Body of pancreas (tissue), 4 donors: Measurements from ENCODE around the gene LMO1. TPM values are rescaled to one million over a fixed set of nuclear protein-coding genes. Genes with fewer than 3 reads are reported as not detected.

Source experiments
- ATAC-seq: fragments of 150-250 bp; one replicate; pipeline ENCODE4 v1.9.1; 2016
- DNase-seq, 4 donors: peaks; one replicate each; pipeline ENCODE4 v3.0.0-alpha.2; 2019
- H3K27ac ChIP-seq, 4 donors: fragments of 200-600 bp; sonication (generic); 1 replicate in 3 of 4; 2 replicates in 1 of 4; pipeline versions ENCODE4 v1.5.1 to v1.6.1; 2016 to 2019; ENCODE audit warnings: mild to moderate bottlenecking in 1 of 4, mixed read lengths in 1 of 4, moderate library complexity in 1 of 4
- H3K27me3 ChIP-seq, 2 donors: fragments of 200-600 bp; sonication (generic); one replicate each; pipeline ENCODE4 v1.6.0; 2016; ENCODE audit warnings: mild to moderate bottlenecking in 1 of 2
- H3K36me3 ChIP-seq, 2 donors: fragments of 200-600 bp; sonication (generic); replicated peaks in 1 of 2; 2 replicates each; pipeline ENCODE4 v1.5.1; 2016; ENCODE audit warnings: low read depth in 2 of 2; ENCODE audit not compliant: insufficient read depth in 1 of 2
- H3K4me1 ChIP-seq: fragments of 200-600 bp; sonication (generic); one replicate; pipeline ENCODE4 v1.6.0; 2016
- H3K4me3 ChIP-seq, 2 donors: fragments of 200-600 bp; sonication (generic); 1 replicate in 1 of 2; 2 replicates in 1 of 2; pipeline ENCODE4 v1.5.1; 2016 to 2019
- H3K9me3 ChIP-seq, 3 donors: fragments of 200-600 bp; sonication (generic); 1 replicate in 2 of 3; 2 replicates in 1 of 3; pipeline ENCODE4 v1.5.1; 2016
- CTCF ChIP-seq, 7 experiments: fragments of 450-650 bp in 4 of 7; fragments of 200-600 bp in 3 of 7; sonication (generic) in 3 of 7; IDR thresholded peaks; one replicate each; pipeline ENCODE4 v1.5.1; 2016 to 2019; ENCODE audit warnings: antibody characterized with exemption in 7 of 7
- POLR2A ChIP-seq, 3 donors: fragments of 450-650 bp; IDR thresholded peaks; one replicate each; pipeline ENCODE4 v1.6.1; 2016; ENCODE audit warnings: antibody characterized with exemption in 3 of 3, mild to moderate bottlenecking in 2 of 3
- WGBS, 2 donors: methylation state at CpG; one replicate each; pipeline ENCODE4 v1.1.5; 2017; 5-methylcytosine and 5-hydroxymethylcytosine counted together
- intact Hi-C: fragments of 100-400 bp; cut with DNase I; formaldehyde crosslinking; loops from one replicate; pipeline ENCODE4 v1.15.1; 2023
- total RNA-seq, 2 donors: library from RNA; depleted of rRNA; stranded (reverse); fragments of >200 nt; gene quantifications; one replicate each; pipeline ENCODE4 v1.1.0, GENCODE V29; 2016

LMO1 gene
- total RNA-seq, 2 donors from 2014 or later, result 0.78 to 1.6 TPM

- DNase-seq, result peak in 1 of 4 donors; percentile 9
Observed at GRCh38 chr11:8290081-8290810, 26.6 kb upstream of the LMO1 start.

GRCh38 chr11:8289492-8289918, 25.8 kb upstream of the LMO1 start:
- Histone ChIP-seq H3K9me3 (no peaks in the 10 kb centered on the region), H3K27ac (no peak overlapping the region), H3K36me3 (no peaks in the 10 kb centered on the region), H3K4me1 (no peaks in the 10 kb centered on the region), H3K4me3 (no peak overlapping the region), H3K27me3 (no peaks in the 10 kb centered on the region)
- TF ChIP-seq POLR2A (IDR thresholded peaks at IDR 0.05) (no peak), CTCF (IDR thresholded peaks at IDR 0.05) (no peak)
- ATAC-seq (no peak), DNase-seq (peak in 1 of 4 donors; percentile 5)
- WGBS, 2 donors, result 75 to 81% methylated on average over 3 of the region's 3 CpGs
- intact Hi-C loops, result no loop called here

More at GRCh38 chr11:8290081-8290810, 26.6 kb upstream of the LMO1 start:
- no peak overlapping the region for H3K4me3 ChIP-seq
- ATAC-seq, result no peak
- TF ChIP-seq CTCF (IDR thresholded peaks at IDR 0.05) (no peak), POLR2A (IDR thresholded peaks at IDR 0.05) (no peak)
- no peak overlapping the region for H3K27ac ChIP-seq
- H3K36me3 ChIP-seq, result no peaks in the 10 kb centered on the region
- H3K4me1 ChIP-seq, result no peaks in the 10 kb centered on the region
- intact Hi-C loops, result no loop called here
- no peaks in the 10 kb centered on the region for H3K9me3 ChIP-seq
- no peaks in the 10 kb centered on the region for H3K27me3 ChIP-seq
- 92 to 95% methylated on average over 8 of the region's 8 CpGs for WGBS, 2 donors

- H3K4me3 ChIP-seq, result no peak overlapping the region
- intact Hi-C loops, result no loop called here
- H3K27ac ChIP-seq, result no peak overlapping the region
- H3K36me3 ChIP-seq, result no peaks in the 10 kb centered on the region
- ATAC-seq, result no peak
- H3K9me3 ChIP-seq, result no peaks in the 10 kb centered on the region
- peaks cover 2% of the 10 kb centered on the region for H3K4me1 ChIP-seq
- 88 to 94% methylated on average over 12 to 13 of the region's 13 CpGs for WGBS, 2 donors
- no peaks in the 10 kb centered on the region for H3K27me3 ChIP-seq
- DNase-seq, result peak in 1 of 4 donors; percentile 5
- TF ChIP-seq CTCF (IDR thresholded peaks at IDR 0.05) (no peak), POLR2A (IDR thresholded peaks at IDR 0.05) (no peak)
Observed at GRCh38 chr11:8288824-8289491, 25.3 kb upstream of the LMO1 start.

- TF ChIP-seq CTCF (IDR thresholded peaks at IDR 0.05) (no peak), POLR2A (IDR thresholded peaks at IDR 0.05) (no peak)
- Histone ChIP-seq H3K36me3 (no peaks in the 10 kb centered on the region), H3K27me3 (no peaks in the 10 kb centered on the region), H3K4me1 (peaks cover 6% of the 10 kb centered on the region), H3K27ac (no peak overlapping the region), H3K4me3 (no peak overlapping the region), H3K9me3 (no peaks in the 10 kb centered on the region)
- intact Hi-C loops, result no loop called here
- no peak for ATAC-seq
- peak in 1 of 4 donors; percentile 1 for DNase-seq
- 59 to 61% methylated on average over 3 of the region's 3 CpGs for WGBS, 2 donors
Observed at GRCh38 chr11:8288166-8288772, 24.6 kb upstream of the LMO1 start.
